Measurements from ENCODE around the gene OR8D1. TPM values are rescaled to one million over a fixed set of nuclear protein-coding genes. Genes with fewer than 3 reads are reported as not detected.

OR8D1 gene
- polyA plus RNA-seq, 2 of the 4 experiments (the other 2 are of a cell fraction), result not detected

Other genes with a start within 250 kb of the OR8D1 start
- gene VWA5A, start 198.5 kb downstream of the OR8D1 start, polyA plus RNA-seq (2011; rRNA removed), result 1.5 TPM in 2 replicates
- gene VWA5A, start 198.5 kb downstream of the OR8D1 start, polyA plus RNA-seq (2017; fragmentation: RNase III; extraction: RNeasy Plus Mini Kit Qiagen cat#74134 plus additional on column Dnase treatment), result 0.12 to 0.24 TPM (median 0.18 TPM) in 3 replicates
- gene OR10D3, start 130.6 kb downstream of the OR8D1 start, polyA plus RNA-seq (2011; rRNA removed), result not detected in 2 replicates
- gene OR10D3, start 130.6 kb downstream of the OR8D1 start, polyA plus RNA-seq (2017; fragmentation: RNase III; extraction: RNeasy Plus Mini Kit Qiagen cat#74134 plus additional on column Dnase treatment), result not detected in 3 replicates
- gene OR8G1, start 72.9 kb downstream of the OR8D1 start, polyA plus RNA-seq (2011; rRNA removed), result not detected in 2 replicates
- gene OR8G1, start 72.9 kb downstream of the OR8D1 start, polyA plus RNA-seq (2017; fragmentation: RNase III; extraction: RNeasy Plus Mini Kit Qiagen cat#74134 plus additional on column Dnase treatment), result not detected in 3 replicates
- not detected in 2 replicates for gene OR8G5, start 57.6 kb downstream of the OR8D1 start, polyA plus RNA-seq (2011; rRNA removed)
- gene OR8G5, start 57.6 kb downstream of the OR8D1 start, polyA plus RNA-seq (2017; fragmentation: RNase III; extraction: RNeasy Plus Mini Kit Qiagen cat#74134 plus additional on column Dnase treatment), result not detected in 3 replicates
- gene OR8D2, start 6.2 kb upstream of the OR8D1 start, polyA plus RNA-seq (2011; rRNA removed), result not detected in 2 replicates
- gene OR8D2, start 6.2 kb upstream of the OR8D1 start, polyA plus RNA-seq (2017; fragmentation: RNase III; extraction: RNeasy Plus Mini Kit Qiagen cat#74134 plus additional on column Dnase treatment), result not detected in 3 replicates
- gene OR8B2, start 70.5 kb upstream of the OR8D1 start, polyA plus RNA-seq (2011; rRNA removed), result not detected in 2 replicates
- not detected in 3 replicates for gene OR8B2, start 70.5 kb upstream of the OR8D1 start, polyA plus RNA-seq (2017; fragmentation: RNase III; extraction: RNeasy Plus Mini Kit Qiagen cat#74134 plus additional on column Dnase treatment)
- gene OR8B3, start 85.1 kb upstream of the OR8D1 start, polyA plus RNA-seq (2011; rRNA removed), result not detected in 2 replicates
- gene OR8B3, start 85.1 kb upstream of the OR8D1 start, polyA plus RNA-seq (2017; fragmentation: RNase III; extraction: RNeasy Plus Mini Kit Qiagen cat#74134 plus additional on column Dnase treatment), result not detected in 3 replicates
- gene OR8B4, start 110.9 kb upstream of the OR8D1 start, polyA plus RNA-seq (2011; rRNA removed), result not detected in 2 replicates
- gene OR8B4, start 110.9 kb upstream of the OR8D1 start, polyA plus RNA-seq (2017; fragmentation: RNase III; extraction: RNeasy Plus Mini Kit Qiagen cat#74134 plus additional on column Dnase treatment), result not detected in 3 replicates
- gene OR8B8, start 131.7 kb upstream of the OR8D1 start, polyA plus RNA-seq (2011; rRNA removed), result not detected in 2 replicates
- gene OR8B8, start 131.7 kb upstream of the OR8D1 start, polyA plus RNA-seq (2017; fragmentation: RNase III; extraction: RNeasy Plus Mini Kit Qiagen cat#74134 plus additional on column Dnase treatment), result not detected in 3 replicates
- not detected in 2 replicates for gene OR8B12, start 229.7 kb upstream of the OR8D1 start, polyA plus RNA-seq (2011; rRNA removed)
- gene OR8B12, start 229.7 kb upstream of the OR8D1 start, polyA plus RNA-seq (2017; fragmentation: RNase III; extraction: RNeasy Plus Mini Kit Qiagen cat#74134 plus additional on column Dnase treatment), result not detected in 3 replicates